Measurements from ENCODE around the gene SLC5A8.
"Not testable (repeated sequence)": the region's sequence is repeated elsewhere in the genome, so short reads cannot be mapped to it uniquely, and the experiment has no call there.

SLC5A8 gene

GRCh38 chr12:101168001-101168400 lies 42.0 kb downstream of the SLC5A8 start:
- DNase-seq: no peak

GRCh38 chr12:101166866-101167265 lies 43.2 kb downstream of the SLC5A8 start:
- no peak for DNase-seq

GRCh38 chr12:101165319-101165718 lies 44.7 kb downstream of the SLC5A8 start:
- DNase-seq: no peak

GRCh38 chr12:101145777-101146431 lies 64.1 kb downstream of the SLC5A8 start:
- not testable (repeated sequence) for DNase-seq

DNA sequence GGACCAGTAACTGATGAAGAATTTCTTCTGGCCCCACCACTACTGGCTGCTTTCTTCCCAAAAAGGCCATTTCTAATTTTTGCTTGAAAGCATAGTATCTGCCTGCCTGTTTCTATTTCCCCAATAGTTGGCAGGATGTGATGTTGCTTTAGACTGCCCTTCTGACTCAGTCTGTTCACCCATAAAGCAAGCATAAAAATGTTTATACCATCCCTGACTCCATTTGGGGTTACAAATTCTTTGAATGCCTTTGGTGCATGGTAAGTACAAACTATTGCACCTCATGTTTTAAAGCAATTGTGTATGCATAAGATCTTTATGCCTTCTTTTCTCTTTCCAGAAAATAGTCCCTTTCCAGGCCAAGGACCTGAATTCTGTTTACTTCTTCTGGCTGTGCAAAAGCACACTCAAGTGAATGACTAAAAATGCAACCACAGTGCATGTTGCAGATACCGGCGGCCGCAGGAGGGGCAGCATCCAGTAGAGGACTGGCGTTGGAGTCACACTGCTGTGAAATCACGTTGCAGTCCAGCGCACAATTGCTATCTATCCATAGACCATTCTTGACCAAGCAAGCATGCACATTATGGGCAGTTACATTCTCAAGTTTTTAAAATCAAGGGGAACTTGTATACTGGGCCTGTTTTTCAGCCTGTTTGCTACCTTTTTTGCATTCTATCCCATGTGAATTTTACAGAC lies 82.4 kb downstream of the SLC5A8 start:
- no peak for DNase-seq

- DNase-seq: no peak
Measured at GRCh38 chr12:101117842-101118241, 92.2 kb downstream of the SLC5A8 start.

- DNase-seq: no peak
Measured at GRCh38 chr12:101116911-101117310, 93.1 kb downstream of the SLC5A8 start.

DNA sequence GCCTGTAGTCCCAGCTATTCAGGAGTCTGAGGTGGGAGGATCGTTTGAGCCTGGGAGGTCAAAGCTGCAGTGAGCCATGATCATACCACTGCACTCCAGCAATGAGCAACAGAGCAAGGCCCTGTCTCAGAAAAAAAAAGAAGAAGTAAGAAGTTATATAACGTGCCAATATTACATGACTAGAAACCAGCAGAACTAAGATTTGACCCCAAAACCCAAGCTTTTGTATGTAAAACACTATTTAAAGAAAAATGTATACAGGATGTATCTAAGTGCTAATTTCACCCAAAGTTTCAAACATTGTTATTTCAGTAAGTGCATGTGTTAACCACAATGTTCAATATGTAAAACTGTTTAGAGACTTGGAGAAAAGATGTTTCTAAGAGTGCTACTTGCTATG lies 94.7 kb downstream of the SLC5A8 start:
- no peak for DNase-seq

- DNase-seq: no peak
Measured at GRCh38 chr12:101111441-101111840, 98.6 kb downstream of the SLC5A8 start.

GRCh38 chr12:101110866-101111265 lies 99.2 kb downstream of the SLC5A8 start:
- DNase-seq: no peak

GRCh38 chr12:101108130-101108529 lies 101.9 kb downstream of the SLC5A8 start:
- DNase-seq: no peak

GRCh38 chr12:101107032-101107763 lies 102.8 kb downstream of the SLC5A8 start:
- no peak for DNase-seq

Data from NCI-H1436 treated with DMSO at 0.1 percent for 48 hours (cell line).